ENCODE measurements around the gene FGL2. TPM values are rescaled to one million over a fixed set of nuclear protein-coding genes. Genes with fewer than 3 reads are reported as not detected.

The FGL2 gene
- total RNA-seq, result 1.7 and 3.5 TPM in 2 replicates

GRCh38 chr7:77199013-77199966 is at the start of gene FGL2:
TSS of gene FGL2 (minus strand) at chr7:77199819. CDS start at chr7:77199793, 26 bp downstream.

Other genes starting within 250 kb of the FGL2 start
- gene SPDYE17, start 167.5 kb downstream of the FGL2 start, total RNA-seq, result not detected in 2 replicates
- 0.26 TPM in 1 of 2 replicates, not detected in the other for gene SPDYE18, start 137.3 kb downstream of the FGL2 start, total RNA-seq
- gene CCDC146, start 77.2 kb downstream of the FGL2 start, total RNA-seq, result 2.7 and 2.9 TPM in 2 replicates
- gene GSAP, start 216.5 kb upstream of the FGL2 start, total RNA-seq, result 3.3 and 5.5 TPM in 2 replicates